ENCODE results near the gene MAP3K14. TPM values are rescaled to one million over a fixed set of nuclear protein-coding genes. Genes with fewer than 3 reads are reported as not detected.

Gene MAP3K14
- total and polyA plus RNA-seq, 10 of the 15 experiments (the other 5 are each of a cell fraction or from before 2014, with no cell fraction given): 2.1 to 33.3 (median 19.7) TPM

DNA sequence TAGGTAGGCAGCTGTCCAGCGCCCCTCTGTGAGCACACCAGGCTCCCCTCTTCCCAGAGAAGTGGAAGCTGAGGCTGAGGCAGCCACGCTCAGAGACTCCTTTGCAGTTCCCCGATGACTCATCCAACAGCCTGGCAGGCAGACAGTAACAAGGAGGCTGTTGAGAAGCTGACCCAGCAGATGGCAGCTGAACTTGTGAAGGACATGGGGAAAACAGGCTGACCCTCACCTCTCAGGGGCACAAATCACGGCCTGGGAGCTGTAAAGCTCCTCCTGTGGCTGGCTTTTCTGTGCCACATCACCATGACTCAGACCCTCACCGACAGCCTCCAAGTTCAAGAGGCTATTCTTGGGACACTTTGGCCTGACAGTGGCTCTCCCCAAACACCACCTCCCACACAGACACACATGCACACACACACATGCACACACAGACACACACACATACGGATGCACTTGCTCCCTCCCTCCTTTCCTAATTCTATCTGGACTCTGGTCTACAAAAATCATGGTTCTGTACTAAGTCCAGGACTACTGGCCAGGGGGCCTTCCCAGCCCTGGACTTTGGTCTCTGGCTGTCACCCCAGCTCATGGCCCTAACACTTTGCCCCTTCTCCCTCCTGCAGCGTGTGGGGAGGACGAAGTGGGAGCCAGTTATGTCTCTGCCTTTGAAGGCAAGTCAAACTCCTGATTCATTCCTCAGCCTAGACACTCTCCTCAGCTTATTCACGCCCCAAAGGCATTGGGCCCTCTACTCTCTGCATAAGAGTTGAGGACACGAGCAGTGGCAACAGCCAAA lies 23.2 kb downstream of the MAP3K14 start:
- Histone ChIP-seq H3K79me2 (ENCODE audit: control insufficient read depth, insufficient read depth, low read length) (peaks cover 78% of the 10 kb centered on the region), H3K9me3 (replicated peaks; ENCODE audit: control insufficient read depth, insufficient read depth, low read length) (no peaks in the 10 kb centered on the region; the same call in 2 of the 3 replicates), H3K4me1 (ENCODE audit: control insufficient read depth, insufficient read depth, low read length) (peaks cover 76% of the 10 kb centered on the region), H3K4me2 (ENCODE audit: control insufficient read depth, insufficient read depth) (no peak overlapping the region), H3K36me3 (ENCODE audit: control insufficient read depth in 2 of 2, insufficient read depth in 2 of 2, low read length in 1 of 2) (peaks cover 24 to 26% of the 10 kb centered on the region in 2 experiments), H3K4me3 (no peak overlapping the region), H3K27me3 (replicated peaks in 1 of 2; ENCODE audit: control insufficient read depth in 2 of 2, insufficient read depth in 2 of 2, low read length in 1 of 2) (no peaks in the 10 kb centered on the region), H4K20me1 (ENCODE audit: control insufficient read depth, insufficient read depth) (no peaks in the 10 kb centered on the region), H2AFZ (ENCODE audit: control insufficient read depth, low read depth, low read length) (no peak overlapping the region), H3K9ac (ENCODE audit: control insufficient read depth, insufficient read depth, low read length) (peak overlapping the region; percentile 9; the same call in 1 of the 2 replicates), H3K27ac (ENCODE audit: control insufficient read depth, insufficient read depth) (peak overlapping the region; percentile 42)
- DNase-seq (ENCODE audit: low read depth, low spot score) (no peak), FAIRE-seq (no peak), ATAC-seq (peak; percentile 63)
- CTCF ChIA-PET: interaction anchor here (0.9 to 5.3 kb wide), 10 partner anchors 10 to 101 kb away, joined by 3 to 38 read pairs (median 6); partner anchors contain the start of gene MAP3K14
- RAD21 ChIA-PET (ENCODE audit: unreplicated experiment): interaction anchor here (1.0 to 5.7 kb wide), 8 partner anchors 9 to 94 kb away, joined by 3 to 44 read pairs (median 8); partner anchors contain the start of gene MAP3K14
- POLR2A ChIA-PET: interaction anchor here (0.5 to 7.1 kb wide), 8 partner anchors 8 to 80 kb away, joined by 3 to 62 read pairs (median 10); partner anchors contain the start of gene MAP3K14
- in situ Hi-C loops (cut with MboI) (no loop called here), intact Hi-C loops (cut with micrococcal nuclease; ENCODE audit: unreplicated experiment) (no loop called here)
- 38% methylated on average over 10 of the region's 10 CpGs for WGBS (ENCODE audit: insufficient coverage, insufficient replicate concordance, low lambda C conversion rate, missing lambda C conversion rate)
- SMC1A ChIA-PET (ENCODE audit: uncharacterized antibody, unreplicated experiment): interaction anchor here (0.7 to 5.7 kb wide), 11 partner anchors 10 to 95 kb away, joined by 3 to 153 read pairs (median 5); partner anchors contain the start of gene MAP3K14
- BruUV-seq (replicated peaks): no TSS peak
- no peak for TF ChIP-seq NRF1 (conservative IDR thresholded peaks at IDR 0.05; ENCODE audit: low read depth, low read length)
- no peak for TF ChIP-seq USF2 (IDR thresholded peaks at IDR 0.05; ENCODE audit: borderline replicate concordance, low read depth, low read length)
- TF ChIP-seq HSF1 (IDR thresholded peaks at IDR 0.05; ENCODE audit: low read depth, low read length): no peak
- TF ChIP-seq NR2C1 (IDR thresholded peaks at IDR 0.05): no peak
- TF ChIP-seq SRF (IDR thresholded peaks at IDR 0.05; ENCODE audit: low read depth in 2 of 2, low read length in 2 of 2): no peak
- no peak for TF ChIP-seq ZBTB4 (CRISPR knock-in tag; IDR thresholded peaks at IDR 0.05)
- TF ChIP-seq HDGF (IDR thresholded peaks at IDR 0.05): peak; percentile 66; the same call in 1 of the 2 replicates
- TF ChIP-seq WRNIP1 (IDR thresholded peaks at IDR 0.05; ENCODE audit: borderline replicate concordance, low read depth, low read length): no peak
- no peak for TF ChIP-seq MXI1 (IDR thresholded peaks at IDR 0.05; ENCODE audit: low read depth, low read length)
- peak; percentile 9 to 47; a peak in 1 of 4 replicates for TF ChIP-seq IKZF2 (IDR thresholded peaks at IDR 0.05)
- no peak for TF ChIP-seq TCF3 (IDR thresholded peaks at IDR 0.05; ENCODE audit: borderline replicate concordance, insufficient read depth, low read depth, low read length)
- TF ChIP-seq MTA2 (IDR thresholded peaks at IDR 0.05; ENCODE audit: low read depth): no peak
- TF ChIP-seq YY1 (IDR thresholded peaks at IDR 0.05; ENCODE audit: low read depth, low read length): no peak
- no peak for TF ChIP-seq CREM (IDR thresholded peaks at IDR 0.05; ENCODE audit: low read depth)
- no peak for TF ChIP-seq BACH1 (IDR thresholded peaks at IDR 0.05; ENCODE audit: borderline replicate concordance)
- TF ChIP-seq KLF5 (IDR thresholded peaks at IDR 0.05; ENCODE audit: partially characterized antibody): no peak
- TF ChIP-seq NBN (IDR thresholded peaks at IDR 0.05): 0 out of 2 replicates have a peak, but pooled peaks have one; percentile 36
- TF ChIP-seq EED (IDR thresholded peaks at IDR 0.05; ENCODE audit: low read depth): peak; percentile 32; the same call in 1 of the 2 replicates
- TF ChIP-seq CBX3 (IDR thresholded peaks at IDR 0.05; ENCODE audit: borderline replicate concordance, low read depth): no peak

Measured in GM12878 (cell line).